ENCODE results near the gene KDM5A. TPM values are rescaled to one million over a fixed set of nuclear protein-coding genes. Genes with fewer than 3 reads are reported as not detected.

The KDM5A gene
- total RNA-seq, 1 experiment from 2014 or later: 56.9 TPM

DNA sequence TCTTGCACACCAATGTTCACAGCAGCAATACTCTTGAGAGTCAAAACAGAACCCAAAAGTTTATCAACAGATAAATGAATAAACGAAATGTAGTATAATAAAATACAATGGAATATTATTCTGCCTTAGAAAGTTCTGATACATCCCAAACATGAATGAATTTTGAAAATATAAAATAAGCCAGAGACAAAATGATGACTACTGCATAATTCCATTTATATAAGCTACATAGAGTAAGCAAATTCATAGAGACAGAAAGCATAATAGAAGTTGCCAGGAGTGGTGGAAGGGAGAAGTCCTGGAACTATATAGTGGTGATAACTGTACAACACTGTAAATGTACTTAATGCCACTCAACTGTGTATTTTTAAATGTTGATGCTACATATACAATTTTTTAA, 21.1 kb downstream of the KDM5A start:
- Histone ChIP-seq H3K4me1 (ENCODE audit: insufficient read depth, low read length) (no peaks in the 10 kb centered on the region), H3K27ac (ENCODE audit: insufficient read length, low read depth, low read length) (no peak overlapping the region), H2BK20ac (ENCODE audit: low read depth, low read length, poor library complexity, severe bottlenecking) (no peak overlapping the region), H3T11ph (ENCODE audit: low read length) (no peak overlapping the region), H2BK120ac (ENCODE audit: low read depth, low read length, poor library complexity, severe bottlenecking) (no peak overlapping the region), H3K79me2 (ENCODE audit: insufficient read depth, low read length) (no peaks in the 10 kb centered on the region), H4K20me1 (ENCODE audit: control insufficient read depth, insufficient read depth, insufficient read length) (no peaks in the 10 kb centered on the region), H3K4me2 (ENCODE audit: insufficient read depth, insufficient read length, low read length) (no peak overlapping the region), H3K79me1 (ENCODE audit: insufficient read depth, low read depth, low read length, poor library complexity, severe bottlenecking) (no peaks in the 10 kb centered on the region), H3K27me3 (ENCODE audit: insufficient read depth, low read length) (no peaks in the 10 kb centered on the region), H2BK12ac (ENCODE audit: insufficient read length, low read depth, low read length) (no peak overlapping the region), H3K9ac (ENCODE audit: extremely low read depth, insufficient read length, low read length) (no peak overlapping the region), H4K91ac (ENCODE audit: insufficient read length, low read depth, low read length) (no peak overlapping the region), H4K8ac (replicated peaks; ENCODE audit: insufficient read length, low read depth, low read length) (no peak overlapping the region), H2AK5ac (ENCODE audit: insufficient read length, low read length) (no peak overlapping the region), H3K23ac (ENCODE audit: insufficient read length, low read depth, low read length) (no peak overlapping the region), H3K18ac (ENCODE audit: insufficient read length, low read depth, low read length) (no peak overlapping the region), H3K4ac (ENCODE audit: low read depth, low read length) (no peak overlapping the region), H3K9me3 (ENCODE audit: control insufficient read depth, low read depth, low read length) (peaks cover 12% of the 10 kb centered on the region), H2BK15ac (ENCODE audit: low read depth, low read length) (no peak overlapping the region), H4K5ac (ENCODE audit: insufficient read length, low read depth, low read length) (no peak overlapping the region), H3K23me2 (ENCODE audit: insufficient read length, low read depth, low read length, poor library complexity, severe bottlenecking) (no peaks in the 10 kb centered on the region), H2AFZ (ENCODE audit: low read length) (no peak overlapping the region), H3K14ac (ENCODE audit: insufficient read depth, low read length) (no peak overlapping the region), H3K56ac (ENCODE audit: insufficient read length, low read depth, low read length) (no peak overlapping the region), H2BK5ac (ENCODE audit: insufficient read length, low read length) (no peak overlapping the region)
- H3K27ac Mint-ChIP-seq: no peak overlapping the region
- H3K36me3 Mint-ChIP-seq (ENCODE audit: insufficient read depth in 1 of 3, low read depth in 3 of 3): peaks cover 61 to 92% (median 77%) of the 10 kb centered on the region in 3 experiments
- TF ChIP-seq, protein P1, sequence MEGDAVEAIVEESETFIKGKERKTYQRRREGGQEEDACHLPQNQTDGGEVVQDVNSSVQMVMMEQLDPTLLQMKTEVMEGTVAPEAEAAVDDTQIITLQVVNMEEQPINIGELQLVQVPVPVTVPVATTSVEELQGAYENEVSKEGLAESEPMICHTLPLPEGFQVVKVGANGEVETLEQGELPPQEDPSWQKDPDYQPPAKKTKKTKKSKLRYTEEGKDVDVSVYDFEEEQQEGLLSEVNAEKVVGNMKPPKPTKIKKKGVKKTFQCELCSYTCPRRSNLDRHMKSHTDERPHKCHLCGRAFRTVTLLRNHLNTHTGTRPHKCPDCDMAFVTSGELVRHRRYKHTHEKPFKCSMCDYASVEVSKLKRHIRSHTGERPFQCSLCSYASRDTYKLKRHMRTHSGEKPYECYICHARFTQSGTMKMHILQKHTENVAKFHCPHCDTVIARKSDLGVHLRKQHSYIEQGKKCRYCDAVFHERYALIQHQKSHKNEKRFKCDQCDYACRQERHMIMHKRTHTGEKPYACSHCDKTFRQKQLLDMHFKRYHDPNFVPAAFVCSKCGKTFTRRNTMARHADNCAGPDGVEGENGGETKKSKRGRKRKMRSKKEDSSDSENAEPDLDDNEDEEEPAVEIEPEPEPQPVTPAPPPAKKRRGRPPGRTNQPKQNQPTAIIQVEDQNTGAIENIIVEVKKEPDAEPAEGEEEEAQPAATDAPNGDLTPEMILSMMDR (conservative IDR thresholded peaks at IDR 0.05): no peak
- no peaks in the 10 kb centered on the region for H3K4me1 Mint-ChIP-seq
- WGBS (ENCODE audit: extremely low coverage, insufficient read length, low lambda C conversion rate): no CpG with 5 or more reads among the region's 1 CpG
- peaks cover 30 to 36% of the 10 kb centered on the region in 2 experiments for H3K9me3 Mint-ChIP-seq
- DNase-seq: no peak
- H3K4me3 Mint-ChIP-seq: no peak overlapping the region
- no peaks in the 10 kb centered on the region for H3K27me3 Mint-ChIP-seq (ENCODE audit: low read depth)

Measured in H9 (cell line).